T-helper 2 cell treated with Interferon-gamma antibody and Interleukin-4, amounts not matched to agents 5 μg/mL and 100 μg/mL, for 36 hours (primary cell): Measurements from ENCODE around the gene MCEMP1.

Experiments
- DNase-seq: peaks from one replicate; pipeline ENCODE4 v3.0.0; 2021; ENCODE audit warnings: low spot score
- H3K27ac Mint-ChIP-seq: one replicate; pipeline ENCODE4 v1.8.0; 2021; ENCODE audit warnings: mild to moderate bottlenecking, mixed read lengths
- H3K27me3 Mint-ChIP-seq: one replicate; pipeline ENCODE4 v1.8.0; 2021; ENCODE audit warnings: low read depth, mixed read lengths
- H3K36me3 Mint-ChIP-seq: one replicate; pipeline ENCODE4 v1.8.0; 2021; ENCODE audit warnings: low read depth, mixed read lengths
- H3K4me1 Mint-ChIP-seq: one replicate; pipeline ENCODE4 v1.8.0; 2021; ENCODE audit warnings: low read depth, mixed read lengths
- H3K4me3 Mint-ChIP-seq: one replicate; pipeline ENCODE4 v1.8.0; 2022; ENCODE audit warnings: mild to moderate bottlenecking, moderate library complexity, mixed read lengths
- H3K9me3 Mint-ChIP-seq: one replicate; pipeline ENCODE4 v1.8.0; 2021; ENCODE audit warnings: mixed read lengths

Gene MCEMP1

DNA sequence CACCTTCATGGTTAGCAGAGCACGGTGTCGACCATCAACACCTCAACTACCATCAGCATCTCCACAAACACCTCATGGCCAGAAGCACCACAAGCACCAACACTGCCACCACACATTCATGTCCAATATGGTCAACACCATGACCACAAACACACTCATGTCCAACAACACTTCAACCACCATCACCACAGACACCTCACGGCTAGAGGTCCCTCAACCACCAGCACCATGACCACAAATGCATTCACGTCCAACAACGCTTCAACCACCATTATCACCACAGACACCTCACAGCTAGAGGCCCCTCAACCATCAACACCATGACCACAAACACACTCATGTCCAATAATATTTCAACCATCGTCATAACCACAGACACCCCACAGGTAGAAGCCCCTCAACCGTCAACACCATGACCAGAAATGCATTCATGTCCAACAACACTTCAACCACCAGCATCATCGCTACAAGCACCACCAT lies 13.9 kb downstream of the MCEMP1 start:
- H3K27me3 Mint-ChIP-seq = no peaks in the 10 kb centered on the region
- no peaks in the 10 kb centered on the region for H3K36me3 Mint-ChIP-seq
- no peak overlapping the region for H3K4me3 Mint-ChIP-seq
- no peaks in the 10 kb centered on the region for H3K4me1 Mint-ChIP-seq
- DNase-seq = no peak
- H3K9me3 Mint-ChIP-seq = no peaks in the 10 kb centered on the region
- H3K27ac Mint-ChIP-seq = no peak overlapping the region

DNA sequence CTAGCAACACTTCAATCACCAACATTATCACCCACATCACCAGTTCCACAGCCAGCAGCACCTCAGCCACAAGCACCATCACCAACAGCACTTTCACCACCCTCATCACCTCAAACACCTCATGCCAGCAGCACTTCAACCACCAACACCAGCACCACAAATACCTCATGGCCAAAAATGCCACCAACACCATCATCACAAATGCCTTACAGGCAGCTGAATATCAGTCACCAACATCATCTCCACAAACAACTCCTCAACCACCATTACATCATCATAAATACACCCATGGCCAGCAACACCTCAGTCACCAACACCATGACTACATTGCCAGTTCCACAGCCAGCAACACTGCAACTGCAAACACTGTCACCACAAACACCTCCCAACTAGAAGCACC lies 14.6 kb downstream of the MCEMP1 start:
- no peaks in the 10 kb centered on the region for H3K9me3 Mint-ChIP-seq
- no peak overlapping the region for H3K27ac Mint-ChIP-seq
- H3K4me3 Mint-ChIP-seq = no peak overlapping the region
- no peaks in the 10 kb centered on the region for H3K36me3 Mint-ChIP-seq
- H3K4me1 Mint-ChIP-seq = no peaks in the 10 kb centered on the region
- no peak for DNase-seq
- H3K27me3 Mint-ChIP-seq = peaks cover under 1% of the 10 kb centered on the region

DNA sequence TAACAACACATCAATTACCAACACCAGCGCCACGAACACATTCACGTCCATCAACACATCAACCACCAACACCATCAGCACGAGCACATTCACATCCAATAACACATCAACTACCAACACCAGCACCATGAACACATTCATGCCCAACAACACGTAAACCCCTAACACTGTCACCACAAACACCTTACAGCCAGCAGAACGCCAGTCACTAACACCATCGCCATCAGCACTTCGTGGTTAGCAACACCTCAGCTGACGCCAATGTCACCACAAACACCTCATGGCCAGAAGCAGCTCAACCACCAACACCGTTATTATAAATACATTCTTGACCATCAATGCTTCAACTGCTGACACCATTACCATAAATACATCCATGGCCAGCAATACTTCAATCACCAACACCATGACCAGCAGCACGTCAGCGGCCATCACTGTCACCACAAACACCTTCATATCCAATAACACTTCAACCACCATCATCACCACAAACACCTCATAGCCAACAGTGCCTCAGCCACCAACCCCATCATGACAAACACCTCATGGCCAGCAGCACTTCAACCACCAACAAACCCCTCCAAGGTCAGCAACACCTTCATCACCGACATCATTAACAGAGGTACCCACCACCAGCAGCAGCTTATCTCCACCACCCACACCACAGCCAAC lies 15.7 kb downstream of the MCEMP1 start:
- no peaks in the 10 kb centered on the region for H3K4me1 Mint-ChIP-seq
- no peak overlapping the region for H3K27ac Mint-ChIP-seq
- DNase-seq = no peak
- no peaks in the 10 kb centered on the region for H3K36me3 Mint-ChIP-seq
- no peak overlapping the region for H3K4me3 Mint-ChIP-seq
- peaks cover 3% of the 10 kb centered on the region for H3K27me3 Mint-ChIP-seq
- H3K9me3 Mint-ChIP-seq = no peaks in the 10 kb centered on the region

DNA sequence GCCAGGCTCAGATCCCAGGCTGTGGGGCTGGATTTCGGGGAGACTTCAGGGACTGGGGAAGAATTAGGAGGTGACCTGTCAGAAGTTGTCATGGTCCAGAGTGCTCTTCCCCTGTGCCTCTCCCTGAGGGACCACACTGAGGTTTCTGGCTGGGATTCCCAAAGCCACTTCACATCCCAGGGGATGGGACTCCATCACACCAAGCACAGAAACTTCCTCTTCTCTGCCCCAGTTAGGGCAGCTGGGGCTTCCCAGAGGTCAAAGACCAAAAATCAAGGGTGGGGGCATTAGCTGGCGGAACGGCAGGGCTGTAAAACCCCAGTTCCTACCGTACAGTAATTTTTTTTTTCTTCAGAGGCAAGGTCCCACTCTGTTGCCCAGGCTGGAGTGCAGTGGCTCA lies 17.6 kb downstream of the MCEMP1 start:
- no peak for DNase-seq
- Mint-ChIP-seq H3K27ac (no peak overlapping the region), H3K27me3 (peaks cover 6% of the 10 kb centered on the region), H3K4me1 (peaks cover 6% of the 10 kb centered on the region), H3K9me3 (no peaks in the 10 kb centered on the region), H3K36me3 (no peaks in the 10 kb centered on the region), H3K4me3 (no peak overlapping the region)

DNA sequence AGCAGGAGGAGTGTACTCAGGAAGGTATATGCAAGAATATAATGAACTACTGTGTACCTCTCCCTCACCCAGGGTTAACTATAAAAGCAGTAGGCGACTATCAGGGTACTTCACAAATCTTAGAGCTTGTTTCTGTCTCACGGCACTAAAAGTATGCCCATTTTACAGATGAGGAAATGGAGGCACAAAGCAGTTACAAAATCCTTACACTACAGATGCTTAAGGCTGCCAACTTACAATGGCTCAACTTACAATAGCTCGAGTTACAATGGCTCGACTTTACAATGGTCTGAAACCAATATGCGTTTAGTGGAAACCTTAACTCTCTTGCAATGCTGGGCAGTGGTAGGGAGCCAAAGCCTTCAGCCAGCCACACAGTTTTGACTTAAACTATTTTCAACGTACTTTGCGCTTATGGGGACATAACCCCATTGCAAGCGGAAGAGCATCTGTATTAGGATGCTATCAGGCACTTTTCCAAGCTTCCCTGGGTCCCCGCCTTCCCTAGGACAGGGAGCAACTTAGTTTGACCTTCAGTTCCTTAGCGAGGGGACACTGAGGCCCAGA lies 20.9 kb downstream of the MCEMP1 start:
- Mint-ChIP-seq H3K4me3 (no peak overlapping the region), H3K4me1 (peaks cover 9% of the 10 kb centered on the region), H3K36me3 (no peaks in the 10 kb centered on the region), H3K27ac (no peak overlapping the region), H3K27me3 (peaks cover 11% of the 10 kb centered on the region), H3K9me3 (no peaks in the 10 kb centered on the region)
- DNase-seq = no peak

DNA sequence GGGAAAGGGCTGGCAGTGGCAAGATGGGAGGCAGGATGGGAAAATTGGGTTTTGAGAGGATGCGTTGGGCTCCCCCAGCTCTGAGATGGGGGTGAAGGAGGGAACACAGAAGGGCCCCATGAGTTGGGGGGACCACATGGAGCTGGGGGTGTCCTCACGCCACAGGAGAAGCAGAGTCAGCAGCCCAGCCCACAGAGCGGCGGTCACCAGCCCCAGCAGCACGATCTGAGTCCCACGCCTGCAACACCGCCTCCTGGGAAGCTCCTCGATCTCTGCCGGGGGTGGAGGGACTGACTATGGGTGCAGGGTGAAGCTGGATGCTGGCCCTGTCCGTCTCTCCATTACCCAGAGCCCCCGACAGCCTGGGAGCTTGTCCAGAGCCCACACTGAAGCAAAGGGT lies 21.7 kb downstream of the MCEMP1 start:
- Mint-ChIP-seq H3K36me3 (no peaks in the 10 kb centered on the region), H3K27me3 (peaks cover 11% of the 10 kb centered on the region), H3K9me3 (no peaks in the 10 kb centered on the region), H3K4me3 (no peak overlapping the region), H3K4me1 (peaks cover 9% of the 10 kb centered on the region), H3K27ac (no peak overlapping the region)
- DNase-seq = no peak

DNA sequence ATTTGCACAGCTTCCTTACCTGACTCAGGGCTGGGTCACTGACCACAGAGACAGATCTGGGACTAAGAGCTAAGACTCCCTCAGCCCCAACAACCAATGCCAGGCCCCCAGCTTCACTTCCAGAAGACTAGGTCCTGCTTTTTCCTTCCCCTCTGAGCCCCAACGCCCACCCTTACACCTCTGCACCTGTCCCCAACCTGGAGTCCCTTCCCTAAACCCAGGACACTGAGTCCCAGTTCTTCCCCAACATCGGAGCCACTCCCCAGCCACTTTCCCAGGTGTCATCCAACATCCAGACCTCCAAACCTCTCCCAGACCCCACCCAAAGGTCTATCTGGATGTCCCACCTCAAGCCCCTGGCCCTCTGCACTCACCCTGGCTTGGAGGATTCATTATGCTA lies 22.1 kb downstream of the MCEMP1 start:
- Mint-ChIP-seq H3K9me3 (no peaks in the 10 kb centered on the region), H3K4me1 (peaks cover 9% of the 10 kb centered on the region), H3K36me3 (no peaks in the 10 kb centered on the region), H3K27me3 (peaks cover 11% of the 10 kb centered on the region), H3K4me3 (no peak overlapping the region), H3K27ac (no peak overlapping the region)
- DNase-seq = no peak

DNA sequence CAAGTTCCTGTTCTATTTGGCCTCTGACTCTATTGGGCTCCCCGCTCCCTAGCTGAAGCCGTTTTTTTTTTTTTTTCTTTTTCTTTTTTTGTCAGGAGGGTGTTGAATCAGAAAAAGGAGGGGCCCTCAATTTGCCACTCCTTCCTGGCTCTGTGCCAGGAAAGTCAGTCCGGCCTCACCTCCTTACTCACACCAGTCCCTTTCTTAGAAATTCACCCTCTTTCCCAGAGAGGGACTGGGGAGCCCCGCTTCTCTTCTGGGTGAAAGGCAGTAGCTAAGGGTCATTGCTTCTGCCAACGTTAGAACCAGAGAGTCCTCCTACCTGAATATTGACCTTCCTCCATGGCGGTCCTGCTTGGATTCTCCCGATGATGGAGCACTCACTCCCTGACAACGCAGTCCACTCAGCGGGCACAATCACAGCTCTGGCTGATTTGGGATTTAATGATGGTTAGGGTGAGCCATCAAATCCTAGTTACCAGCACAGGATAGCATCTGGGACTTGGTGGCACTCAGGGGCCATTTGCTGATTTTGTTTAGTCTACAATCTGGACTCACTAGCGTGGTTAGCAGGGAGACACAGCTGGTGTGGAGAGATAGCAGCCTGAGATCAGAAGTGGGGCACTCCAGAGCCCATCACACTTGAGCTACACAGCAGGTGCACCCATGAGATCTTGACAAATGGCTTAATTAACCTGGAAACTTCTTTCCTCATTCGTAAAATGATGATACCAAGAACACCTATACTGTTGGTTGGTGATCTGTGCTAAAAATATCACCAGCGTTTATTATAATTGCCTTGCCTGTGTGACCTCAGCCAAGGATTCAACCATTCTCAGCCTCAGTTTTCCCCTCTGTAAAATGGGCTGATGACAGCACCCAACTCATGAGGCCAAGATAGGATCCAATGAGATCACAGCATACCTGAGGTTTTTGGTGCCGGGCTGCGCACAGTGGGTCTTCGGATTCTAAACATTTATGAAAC lies 22.8 kb downstream of the MCEMP1 start:
- Mint-ChIP-seq H3K9me3 (no peaks in the 10 kb centered on the region), H3K4me3 (no peak overlapping the region), H3K36me3 (no peaks in the 10 kb centered on the region), H3K27me3 (peaks cover 11% of the 10 kb centered on the region), H3K4me1 (peaks cover 9% of the 10 kb centered on the region), H3K27ac (no peak overlapping the region)
- peak; percentile 25 for DNase-seq

DNA sequence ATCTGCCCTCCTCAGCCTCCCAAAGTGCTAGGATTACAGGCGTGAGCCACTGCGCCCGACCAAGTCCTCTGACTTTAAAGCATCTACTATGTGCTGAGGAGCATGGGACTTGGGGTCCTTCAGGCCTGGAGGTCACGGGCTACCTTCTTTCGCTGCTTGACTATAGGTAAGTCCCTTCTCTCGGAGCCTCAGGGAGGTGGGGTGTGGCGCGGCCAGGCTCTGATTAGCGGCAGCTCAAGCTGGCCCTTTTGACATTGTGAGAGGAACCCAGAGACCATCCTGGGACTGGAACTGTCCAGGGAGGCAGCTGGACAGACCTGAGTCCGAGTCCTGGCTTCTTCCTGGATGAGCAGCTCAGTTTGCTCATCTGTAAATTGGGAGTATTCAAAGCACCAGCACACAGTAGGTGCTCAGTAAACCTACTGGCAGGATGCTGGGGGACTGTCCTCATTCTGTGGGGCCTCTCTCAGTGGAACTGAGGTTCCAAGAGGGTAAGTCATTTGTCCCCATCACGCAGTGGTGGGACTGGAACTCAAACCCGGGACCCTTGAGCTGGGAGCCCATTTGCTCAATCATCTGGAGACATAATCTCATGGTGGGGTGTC lies 24.3 kb downstream of the MCEMP1 start:
- no peak overlapping the region for H3K4me3 Mint-ChIP-seq
- no peak for DNase-seq
- H3K36me3 Mint-ChIP-seq = no peaks in the 10 kb centered on the region
- no peaks in the 10 kb centered on the region for H3K9me3 Mint-ChIP-seq
- peaks cover 11% of the 10 kb centered on the region for H3K27me3 Mint-ChIP-seq
- no peak overlapping the region for H3K27ac Mint-ChIP-seq
- peaks cover 15% of the 10 kb centered on the region for H3K4me1 Mint-ChIP-seq

DNA sequence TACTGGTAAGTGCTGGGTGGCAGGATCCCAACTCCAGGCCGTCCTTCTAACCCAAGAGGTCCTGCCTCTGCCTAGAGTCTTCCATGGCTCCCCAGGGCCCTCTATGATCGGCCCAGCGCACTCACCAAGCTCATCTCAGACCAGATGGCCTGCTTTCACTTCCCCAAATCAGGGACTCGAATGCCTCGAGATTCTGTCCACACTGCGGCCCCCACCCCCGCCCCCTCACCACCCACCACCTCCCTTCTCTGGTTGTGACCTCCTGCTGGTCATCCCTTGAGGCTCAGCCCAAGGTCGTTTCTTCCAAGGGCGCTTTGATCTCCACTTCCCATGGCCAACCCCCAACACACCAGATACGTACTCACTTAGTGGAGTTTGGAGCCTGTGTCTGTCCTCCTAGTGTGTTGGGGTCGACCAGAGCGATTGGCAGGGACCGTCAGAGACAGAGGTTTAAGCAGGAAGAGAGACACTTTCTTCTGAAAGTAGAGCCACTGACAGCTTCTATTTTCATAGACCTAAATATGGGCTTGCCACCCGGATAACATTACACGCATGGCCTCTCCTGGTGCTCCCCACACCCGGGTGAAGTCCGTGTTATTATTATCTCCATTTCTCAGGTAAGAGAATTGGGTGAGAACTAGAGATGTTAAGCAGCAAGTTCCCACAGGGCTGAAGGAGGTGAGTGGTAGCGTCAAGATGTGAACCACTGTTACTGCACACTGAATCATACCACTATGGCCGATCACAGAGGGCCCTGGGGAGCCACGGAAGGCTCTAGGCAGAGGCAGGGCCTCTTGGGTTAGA lies 25.0 kb downstream of the MCEMP1 start, which contains the start of gene FCER2:
Gene FCER2 (minus strand): TSS at position 478 of the 804 bp plus-strand sequence. CDS start 2,371 bp downstream, outside the sequence.
- no peaks in the 10 kb centered on the region for H3K9me3 Mint-ChIP-seq
- no peak within 1 kb of the TSS for H3K4me3 Mint-ChIP-seq
- peaks cover 22% of the 10 kb centered on the region for H3K4me1 Mint-ChIP-seq
- H3K27me3 Mint-ChIP-seq = peaks cover 8% of the 10 kb centered on the region
- no peak for DNase-seq
- H3K27ac Mint-ChIP-seq = no peak within 1 kb of the TSS
- H3K36me3 Mint-ChIP-seq = no peaks in the 10 kb centered on the region

DNA sequence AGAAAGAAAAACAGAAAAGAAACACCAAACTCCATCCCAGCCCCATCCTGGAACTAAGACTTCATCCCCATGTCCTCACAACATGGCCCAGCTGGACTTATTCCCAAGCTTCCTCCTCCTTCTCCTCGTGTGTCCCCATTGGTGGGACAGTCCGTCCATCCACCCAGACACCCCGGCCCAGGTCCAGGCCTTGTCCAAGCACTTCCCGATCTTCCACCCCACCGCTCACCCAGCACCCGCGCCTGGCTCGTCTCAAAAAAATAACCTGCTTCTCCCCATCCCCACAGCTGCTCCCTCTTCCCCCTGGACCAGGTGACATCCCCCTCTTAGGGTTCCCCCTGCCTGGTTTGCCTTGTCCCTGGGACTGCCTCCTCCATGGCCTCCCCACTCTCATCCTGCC lies 26.4 kb downstream of the MCEMP1 start:
- Mint-ChIP-seq H3K27ac (no peak overlapping the region), H3K9me3 (no peaks in the 10 kb centered on the region), H3K27me3 (peaks cover 8% of the 10 kb centered on the region), H3K36me3 (no peaks in the 10 kb centered on the region), H3K4me1 (peaks cover 26% of the 10 kb centered on the region), H3K4me3 (no peak overlapping the region)
- DNase-seq = no peak

DNA sequence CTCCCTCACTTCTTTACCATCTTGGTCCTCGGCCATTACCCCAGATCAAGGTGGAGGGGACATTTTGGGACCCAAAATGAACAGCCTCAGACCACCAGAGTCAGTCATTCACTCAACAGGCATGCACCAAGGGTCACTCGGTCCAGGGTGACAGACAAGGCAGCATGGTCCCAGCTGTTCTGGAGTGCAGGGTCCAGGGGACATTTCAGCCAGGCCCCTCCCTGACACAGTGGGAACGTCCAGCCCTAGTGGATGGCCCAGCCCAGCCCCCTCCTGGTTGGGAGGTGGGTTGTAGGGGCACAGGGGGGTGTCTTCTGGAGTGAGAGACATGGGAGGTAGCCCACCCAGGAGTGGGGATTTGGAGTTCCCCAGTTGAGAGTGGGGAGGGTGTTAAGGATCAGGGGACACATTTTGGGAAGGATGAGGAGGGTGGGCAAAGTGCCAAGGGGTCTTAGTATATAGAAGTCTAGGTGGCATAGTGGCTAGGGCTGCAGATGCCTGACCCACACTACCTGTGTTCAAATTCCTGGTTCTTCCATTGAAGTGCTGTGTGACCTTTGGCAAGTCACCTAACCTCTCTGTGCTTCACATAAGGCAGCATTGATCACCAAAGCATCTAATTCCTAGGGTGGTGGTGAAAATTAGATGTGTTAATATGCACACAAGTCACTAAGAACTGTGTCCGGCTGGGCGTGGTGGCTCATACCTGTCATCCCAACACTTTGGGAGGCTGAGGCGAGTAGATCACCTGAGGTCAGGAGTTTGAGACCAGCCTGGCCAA lies 27.6 kb downstream of the MCEMP1 start:
- Mint-ChIP-seq H3K27ac (peak overlapping the region; percentile 7), H3K9me3 (no peaks in the 10 kb centered on the region), H3K27me3 (peaks cover 5% of the 10 kb centered on the region), H3K36me3 (no peaks in the 10 kb centered on the region), H3K4me1 (peaks cover 20% of the 10 kb centered on the region), H3K4me3 (no peak overlapping the region)
- DNase-seq = no peak
